ENCODE data around the gene FAM193B. TPM values are rescaled to one million over a fixed set of nuclear protein-coding genes. Genes with fewer than 3 reads are reported as not detected.

FAM193B gene
- polyA plus RNA-seq, 3 donors = 1.6 to 216 (median 1.9) TPM

GRCh38 chr5:177493795-177494345, 60.5 kb downstream of the FAM193B start:
- H3K9me3 Mint-ChIP-seq = peaks cover 0 to 2% (median 0%) of the 10 kb centered on the region in 7 donors
- H3K4me3 Mint-ChIP-seq = peak overlapping the region; percentile 57 to 72
- TF ChIP-seq, protein P1, sequence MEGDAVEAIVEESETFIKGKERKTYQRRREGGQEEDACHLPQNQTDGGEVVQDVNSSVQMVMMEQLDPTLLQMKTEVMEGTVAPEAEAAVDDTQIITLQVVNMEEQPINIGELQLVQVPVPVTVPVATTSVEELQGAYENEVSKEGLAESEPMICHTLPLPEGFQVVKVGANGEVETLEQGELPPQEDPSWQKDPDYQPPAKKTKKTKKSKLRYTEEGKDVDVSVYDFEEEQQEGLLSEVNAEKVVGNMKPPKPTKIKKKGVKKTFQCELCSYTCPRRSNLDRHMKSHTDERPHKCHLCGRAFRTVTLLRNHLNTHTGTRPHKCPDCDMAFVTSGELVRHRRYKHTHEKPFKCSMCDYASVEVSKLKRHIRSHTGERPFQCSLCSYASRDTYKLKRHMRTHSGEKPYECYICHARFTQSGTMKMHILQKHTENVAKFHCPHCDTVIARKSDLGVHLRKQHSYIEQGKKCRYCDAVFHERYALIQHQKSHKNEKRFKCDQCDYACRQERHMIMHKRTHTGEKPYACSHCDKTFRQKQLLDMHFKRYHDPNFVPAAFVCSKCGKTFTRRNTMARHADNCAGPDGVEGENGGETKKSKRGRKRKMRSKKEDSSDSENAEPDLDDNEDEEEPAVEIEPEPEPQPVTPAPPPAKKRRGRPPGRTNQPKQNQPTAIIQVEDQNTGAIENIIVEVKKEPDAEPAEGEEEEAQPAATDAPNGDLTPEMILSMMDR (IDR thresholded peaks at IDR 0.05) = no peak
- Histone ChIP-seq H3K79me2 (ENCODE audit: insufficient read depth, low read length) (peaks cover 34% of the 10 kb centered on the region), H3K36me3 (replicated peaks in 1 of 2; ENCODE audit: control insufficient read depth in 1 of 2, insufficient read depth in 2 of 2, low read length in 2 of 2) (peaks cover 22 to 37% of the 10 kb centered on the region in 2 donors), H3K4me2 (replicated peaks; ENCODE audit: extremely low read depth, low read length, poor library complexity, severe bottlenecking) (peak overlapping the region; percentile 94), H3K4me1 (ENCODE audit: control insufficient read depth in 1 of 2, insufficient read depth in 2 of 2, low read length in 2 of 2) (peaks cover 66 to 75% of the 10 kb centered on the region in 2 donors), H3K4me3 (replicated peaks in 1 of 3; ENCODE audit: low read depth in 2 of 3, low read length in 3 of 3) (peak overlapping the region in 1 of 3 experiments; percentile 84), H3K9ac (ENCODE audit: insufficient read depth, low read length, poor library complexity, severe bottlenecking) (peak overlapping the region; percentile 81), H3K27me3 (ENCODE audit: control insufficient read depth in 2 of 2, insufficient read depth in 2 of 2, low read length in 2 of 2) (peaks cover 0 to 7% of the 10 kb centered on the region in 2 donors), H4K20me1 (ENCODE audit: insufficient read depth, low read length) (peaks cover 25% of the 10 kb centered on the region), H3K27ac (ENCODE audit: low read depth in 1 of 2, low read length in 2 of 2) (peak overlapping the region; percentile 96 to 98), H3K9me3 (replicated peaks in 1 of 2; ENCODE audit: control insufficient read depth in 1 of 2, insufficient read depth in 1 of 2, low read length in 2 of 2) (no peaks in the 10 kb centered on the region), H2AFZ (ENCODE audit: insufficient read depth, low read depth, low read length, poor library complexity, severe bottlenecking) (no peak overlapping the region)
- DNase-seq = peak in 2 of 3 donors; percentile 84 to 87
- peak overlapping the region; percentile 97 to 99 (median 98) for H3K27ac Mint-ChIP-seq
- peaks cover 34 to 47% of the 10 kb centered on the region in 2 donors for H3K36me3 Mint-ChIP-seq
- peaks cover 6 to 16% (median 10%) of the 10 kb centered on the region in 3 donors for H3K27me3 Mint-ChIP-seq (ENCODE audit: low read depth in 3 of 3)
- intact Hi-C loops (cut with micrococcal nuclease) = loop anchor here in 1 of 2 donors (2.0 to 10.0 kb wide), 4 partner anchors 15 to 67 kb away; partner anchors contain the start of genes DOK3 and GRK6
- peaks cover 64% of the 10 kb centered on the region for H3K4me1 Mint-ChIP-seq
- WGBS (ENCODE audit: insufficient coverage) = 83% methylated on average over 1 of the region's 5 CpGs

GRCh38 chr5:177492841-177493240, 61.5 kb downstream of the FAM193B start:
- peaks cover 34% of the 10 kb centered on the region for H3K79me2 ChIP-seq (ENCODE audit: insufficient read depth, low read length)
- H3K4me2 ChIP-seq (replicated peaks; ENCODE audit: extremely low read depth, low read length, poor library complexity, severe bottlenecking) = no peak overlapping the region
- H3K9me3 ChIP-seq (replicated peaks in 1 of 2; ENCODE audit: control insufficient read depth in 1 of 2, insufficient read depth in 1 of 2, low read length in 2 of 2) = no peaks in the 10 kb centered on the region
- H3K27me3 ChIP-seq (ENCODE audit: control insufficient read depth in 2 of 2, insufficient read depth in 2 of 2, low read length in 2 of 2) = no peaks in the 10 kb centered on the region
- Mint-ChIP-seq H3K4me3 (peak overlapping the region in 1 of 2 donors; percentile 41), H3K27me3 (ENCODE audit: low read depth in 3 of 3) (peaks cover 0 to 7% (median 4%) of the 10 kb centered on the region in 3 donors), H3K9me3 (peaks cover 0 to 2% (median 0%) of the 10 kb centered on the region in 7 donors), H3K36me3 (peaks cover 44 to 57% of the 10 kb centered on the region in 2 donors), H3K27ac (peak overlapping the region; percentile 97 to 99 (median 98)), H3K4me1 (peaks cover 53% of the 10 kb centered on the region)
- peaks cover 57 to 64% of the 10 kb centered on the region in 2 donors for H3K4me1 ChIP-seq (ENCODE audit: control insufficient read depth in 1 of 2, insufficient read depth in 2 of 2, low read length in 2 of 2)
- no peak for DNase-seq
- H2AFZ ChIP-seq (ENCODE audit: insufficient read depth, low read depth, low read length, poor library complexity, severe bottlenecking) = no peak overlapping the region
- intact Hi-C loops (cut with micrococcal nuclease) = loop anchor here in 1 of 2 donors (10.0 kb wide), 1 partner anchor 52 kb away; no protein-coding TSS in a partner anchor
- peak overlapping the region; percentile 96 to 98 for H3K27ac ChIP-seq (ENCODE audit: low read depth in 1 of 2, low read length in 2 of 2)
- WGBS (ENCODE audit: insufficient coverage) = 94% methylated on average over 7 of the region's 7 CpGs
- no peak overlapping the region for H3K4me3 ChIP-seq (replicated peaks in 1 of 3; ENCODE audit: low read depth in 2 of 3, low read length in 3 of 3)
- peaks cover 29% of the 10 kb centered on the region for H4K20me1 ChIP-seq (ENCODE audit: insufficient read depth, low read length)
- peaks cover 32 to 47% of the 10 kb centered on the region in 2 donors for H3K36me3 ChIP-seq (replicated peaks in 1 of 2; ENCODE audit: control insufficient read depth in 1 of 2, insufficient read depth in 2 of 2, low read length in 2 of 2)
- H3K9ac ChIP-seq (ENCODE audit: insufficient read depth, low read length, poor library complexity, severe bottlenecking) = peak overlapping the region; percentile 81
- TF ChIP-seq, protein P1 (IDR thresholded peaks at IDR 0.05) = no peak

Data from CD14-positive monocyte (primary cell).